CD4-positive, alpha-beta T cell (primary cell): ENCODE data around the gene TAL2. TPM values are rescaled to one million over a fixed set of nuclear protein-coding genes. Genes with fewer than 3 reads are reported as not detected.

Experiments
- ATAC-seq: fragments of 200-7000 bp; cut with Tn5 transposase; one replicate; pipeline ENCODE4 v1.10.0; 2022; ENCODE audit warnings: mild to moderate bottlenecking; ENCODE audit not compliant: poor library complexity
- CTCF ChIA-PET: fragments of 350-600 bp; sonication (Branson Sonifier 250); formaldehyde crosslinking; loops from one replicate; lab custom pipeline; 2021; ENCODE audit warnings: antibody characterized with exemption, inconsistent platforms; lab: Charles Lee
- POLR2A ChIA-PET: fragments of 350-600 bp; sonication (Branson Sonifier 250); formaldehyde crosslinking; loops from one replicate; lab custom pipeline; 2021; ENCODE audit warnings: antibody characterized with exemption, inconsistent platforms; lab: Charles Lee
- DNase-seq, 14 experiments: peaks; one replicate each; pipeline ENCODE4 v3.0.0-alpha.2; 2013 to 2020; ENCODE audit warnings: mixed read lengths in 2 of 14
- H3K27ac ChIP-seq, 2 donors: one replicate each; pipeline versions ENCODE4 v1.5.1 to v1.7.0; 2013; ENCODE audit warnings: low read length in 2 of 2, low read depth in 1 of 2, mild to moderate bottlenecking in 1 of 2
- H3K27me3 ChIP-seq, 2 experiments: 1 replicate in 1 of 2; 2 replicates in 1 of 2; pipeline versions ENCODE4 v1.6.1 to v1.7.0; 2013; ENCODE audit warnings: low read length in 2 of 2, control low read depth in 1 of 2, mild to moderate bottlenecking in 1 of 2, moderate library complexity in 1 of 2; ENCODE audit not compliant: insufficient read depth in 2 of 2, control insufficient read depth in 1 of 2
- H3K36me3 ChIP-seq: one replicate; pipeline ENCODE4 v1.6.1; 2013; ENCODE audit warnings: low read length, control low read depth; ENCODE audit not compliant: insufficient read depth
- H3K4me1 ChIP-seq: one replicate; pipeline ENCODE4 v1.6.1; 2013; ENCODE audit warnings: low read length, control low read depth; ENCODE audit not compliant: insufficient read depth
- H3K4me3 ChIP-seq: one replicate; pipeline ENCODE4 v1.5.1; 2013; ENCODE audit warnings: mild to moderate bottlenecking, low read length, moderate library complexity
- H3K9me3 ChIP-seq, 2 experiments: 1 replicate in 1 of 2; 2 replicates in 1 of 2; pipeline versions ENCODE4 v1.6.1 to v1.7.0; 2013; ENCODE audit warnings: low read length in 2 of 2, mild to moderate bottlenecking in 2 of 2, control low read depth in 1 of 2, moderate library complexity in 1 of 2; ENCODE audit not compliant: control insufficient read depth in 1 of 2, insufficient read depth in 1 of 2
- H3K27ac Mint-ChIP-seq: one replicate; pipeline ENCODE4 v1.8.0; 2020; ENCODE audit warnings: mixed read lengths
- H3K27me3 Mint-ChIP-seq: one replicate; pipeline ENCODE4 v1.8.0; 2021; ENCODE audit warnings: mixed read lengths
- H3K36me3 Mint-ChIP-seq: one replicate; pipeline ENCODE4 v1.8.0; 2021; ENCODE audit warnings: low read depth, mixed read lengths
- H3K4me1 Mint-ChIP-seq: one replicate; pipeline ENCODE4 v1.8.0; 2021; ENCODE audit warnings: low read depth, mixed read lengths
- H3K4me3 Mint-ChIP-seq: one replicate; pipeline ENCODE4 v1.8.0; 2020; ENCODE audit warnings: mild to moderate bottlenecking, mixed read lengths
- H3K9me3 Mint-ChIP-seq: one replicate; pipeline ENCODE4 v1.8.0; 2020; ENCODE audit warnings: mixed read lengths
- intact Hi-C, 2 experiments: fragments of 100-400 bp; cut with DNase I in 1 of 2; cut with micrococcal nuclease in 1 of 2; formaldehyde crosslinking; loops; one replicate each; pipeline versions ENCODE4 v1.15.1 to v1.9.0; 2023 to 2025; cut with DNase I, micrococcal nuclease
- total RNA-seq, 174 experiments: library from RNA in 2 of 174; stranded (reverse) in 2 of 174; gene quantifications; one replicate each; pipeline ENCODE4 v1.2.3 and lab custom pipeline; 2021 to 2026
- TF ChIP-seq, protein P1 (sequence below): fragments of 200-600 bp; IDR thresholded peaks from one replicate; pipeline ENCODE4 v1.8.0; 2022; ENCODE audit warnings: antibody characterized with exemption, mild to moderate bottlenecking

Gene TAL2
- total RNA-seq, 2 experiments from 2014 or later: not detected

DNA sequence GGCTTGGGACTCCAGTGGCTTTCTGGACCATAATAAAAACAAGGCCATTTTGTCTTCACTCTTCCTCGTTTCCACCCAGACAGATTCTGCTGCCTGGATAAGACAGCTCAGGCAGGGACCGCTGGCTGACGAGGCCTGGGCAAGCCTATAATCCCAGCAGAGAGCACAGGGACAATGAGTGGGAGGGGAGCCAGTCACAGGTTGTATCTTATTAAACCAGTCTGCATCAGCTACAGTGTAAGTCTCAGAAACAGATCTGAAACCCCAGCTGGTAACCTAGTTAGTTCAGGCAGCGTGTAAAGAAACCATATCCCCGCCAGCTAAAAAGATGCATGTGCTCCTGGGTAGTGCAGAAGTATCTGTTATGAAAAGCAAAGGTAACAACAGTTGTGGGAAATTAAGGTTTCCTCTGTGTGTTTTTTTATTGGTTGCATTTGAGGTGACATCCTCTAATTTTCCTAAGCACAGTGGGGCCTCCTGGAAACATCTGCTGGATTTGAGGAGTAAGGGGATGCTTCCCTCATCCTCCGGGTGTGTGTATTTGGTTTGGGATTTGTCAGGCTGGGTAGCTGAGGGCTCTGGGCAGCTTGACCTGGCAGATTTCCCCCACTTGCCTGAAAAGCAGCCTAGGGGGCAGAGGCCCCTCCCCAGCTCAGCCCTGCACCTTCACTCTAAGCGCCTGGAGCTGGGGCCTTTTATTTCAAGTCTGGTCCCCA, 15.2 kb upstream of the TAL2 start:
- Histone ChIP-seq H3K27ac (no peak overlapping the region), H3K9me3 (no peaks in the 10 kb centered on the region), H3K4me3 (no peak overlapping the region), H3K36me3 (no peaks in the 10 kb centered on the region), H3K27me3 (no peaks in the 10 kb centered on the region), H3K4me1 (no peaks in the 10 kb centered on the region)
- ChIA-PET CTCF (no interaction called here), POLR2A (no interaction called here)
- ATAC-seq: no peak
- TF ChIP-seq, protein P1, sequence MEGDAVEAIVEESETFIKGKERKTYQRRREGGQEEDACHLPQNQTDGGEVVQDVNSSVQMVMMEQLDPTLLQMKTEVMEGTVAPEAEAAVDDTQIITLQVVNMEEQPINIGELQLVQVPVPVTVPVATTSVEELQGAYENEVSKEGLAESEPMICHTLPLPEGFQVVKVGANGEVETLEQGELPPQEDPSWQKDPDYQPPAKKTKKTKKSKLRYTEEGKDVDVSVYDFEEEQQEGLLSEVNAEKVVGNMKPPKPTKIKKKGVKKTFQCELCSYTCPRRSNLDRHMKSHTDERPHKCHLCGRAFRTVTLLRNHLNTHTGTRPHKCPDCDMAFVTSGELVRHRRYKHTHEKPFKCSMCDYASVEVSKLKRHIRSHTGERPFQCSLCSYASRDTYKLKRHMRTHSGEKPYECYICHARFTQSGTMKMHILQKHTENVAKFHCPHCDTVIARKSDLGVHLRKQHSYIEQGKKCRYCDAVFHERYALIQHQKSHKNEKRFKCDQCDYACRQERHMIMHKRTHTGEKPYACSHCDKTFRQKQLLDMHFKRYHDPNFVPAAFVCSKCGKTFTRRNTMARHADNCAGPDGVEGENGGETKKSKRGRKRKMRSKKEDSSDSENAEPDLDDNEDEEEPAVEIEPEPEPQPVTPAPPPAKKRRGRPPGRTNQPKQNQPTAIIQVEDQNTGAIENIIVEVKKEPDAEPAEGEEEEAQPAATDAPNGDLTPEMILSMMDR: no peak
- H3K27ac Mint-ChIP-seq: no peak overlapping the region
- H3K9me3 Mint-ChIP-seq: no peaks in the 10 kb centered on the region
- no peak overlapping the region for H3K4me3 Mint-ChIP-seq
- no peaks in the 10 kb centered on the region for H3K4me1 Mint-ChIP-seq
- intact Hi-C loops: no loop called here
- DNase-seq: no peak
- H3K36me3 Mint-ChIP-seq: no peaks in the 10 kb centered on the region
- no peaks in the 10 kb centered on the region for H3K27me3 Mint-ChIP-seq

DNA sequence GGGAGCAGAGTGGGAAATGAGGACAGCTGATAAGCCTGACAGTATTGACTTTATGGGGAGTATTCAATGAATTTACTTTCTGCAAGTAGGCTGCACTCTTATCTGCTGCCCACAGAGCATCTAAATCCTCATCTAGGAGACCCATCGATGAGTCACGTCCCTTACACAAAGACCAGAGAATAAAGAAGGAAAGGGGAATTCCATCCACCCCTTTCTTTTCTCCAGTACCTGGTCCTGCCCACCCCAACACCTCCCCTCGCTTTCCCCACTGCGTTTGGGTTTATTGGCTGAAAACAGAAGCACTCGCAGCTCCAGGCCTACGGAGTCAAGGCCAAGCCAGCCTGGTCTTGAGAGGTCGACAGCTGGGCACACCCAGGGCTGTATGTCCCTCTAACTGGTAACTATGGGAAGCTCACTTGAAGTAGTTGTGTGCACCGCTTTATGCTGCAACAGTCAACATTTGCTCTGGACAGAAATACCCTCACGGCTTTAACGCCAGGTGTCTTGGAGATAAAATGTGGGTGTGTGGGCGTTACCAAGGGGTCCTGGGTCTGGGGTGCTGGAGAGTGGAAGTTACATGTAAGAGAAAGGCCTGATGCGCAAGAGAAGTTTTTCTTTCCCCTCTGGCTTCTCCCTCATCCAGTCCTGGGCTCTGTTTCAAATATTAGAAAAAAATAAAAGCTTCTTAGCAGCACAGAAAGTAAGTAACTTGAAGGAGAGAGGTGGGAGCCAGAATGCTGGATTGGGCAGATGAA, 14.5 kb upstream of the TAL2 start:
- ChIA-PET CTCF (no interaction called here), POLR2A (no interaction called here)
- H3K27ac Mint-ChIP-seq: no peak overlapping the region
- intact Hi-C loops: no loop called here
- TF ChIP-seq, protein P1: no peak
- no peak overlapping the region for H3K4me3 ChIP-seq
- H3K27me3 ChIP-seq: no peaks in the 10 kb centered on the region
- no peak overlapping the region for H3K27ac ChIP-seq
- no peaks in the 10 kb centered on the region for H3K4me1 Mint-ChIP-seq
- H3K9me3 ChIP-seq: no peaks in the 10 kb centered on the region
- H3K27me3 Mint-ChIP-seq: no peaks in the 10 kb centered on the region
- H3K36me3 ChIP-seq: no peaks in the 10 kb centered on the region
- ATAC-seq (no peak), DNase-seq (no peak)
- no peaks in the 10 kb centered on the region for H3K9me3 Mint-ChIP-seq
- H3K4me1 ChIP-seq: no peaks in the 10 kb centered on the region
- H3K36me3 Mint-ChIP-seq: no peaks in the 10 kb centered on the region
- H3K4me3 Mint-ChIP-seq: no peak overlapping the region

DNA sequence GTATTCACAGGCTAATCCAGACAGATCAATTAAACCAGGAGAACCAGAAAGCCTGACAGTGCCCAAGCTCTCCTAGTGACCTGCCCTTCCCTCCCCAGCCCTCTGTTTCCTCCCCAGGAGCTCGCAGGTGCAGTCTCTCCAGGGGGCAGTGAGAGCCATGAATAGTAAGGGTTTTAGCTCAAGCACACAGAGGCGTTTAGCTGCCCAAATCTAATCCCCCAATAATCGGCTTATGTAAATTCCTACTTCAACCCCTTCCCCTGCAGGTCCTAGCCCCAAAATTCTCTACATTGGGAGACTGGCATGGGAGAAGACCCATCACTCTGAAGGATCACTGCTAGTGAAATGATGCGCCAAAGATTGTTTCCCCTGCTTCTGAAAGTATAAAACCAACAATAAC, 10.5 kb upstream of the TAL2 start:
- H3K4me3 ChIP-seq: no peak overlapping the region
- peaks cover 10% of the 10 kb centered on the region for H3K4me1 ChIP-seq
- no peak overlapping the region for H3K27ac ChIP-seq
- H3K4me3 Mint-ChIP-seq: no peak overlapping the region
- ChIA-PET POLR2A (no interaction called here), CTCF (no interaction called here)
- H3K27me3 Mint-ChIP-seq: peaks cover 17% of the 10 kb centered on the region
- H3K36me3 ChIP-seq: no peaks in the 10 kb centered on the region
- ATAC-seq (no peak), DNase-seq (no peak)
- TF ChIP-seq, protein P1: no peak
- peaks cover 12% of the 10 kb centered on the region for H3K4me1 Mint-ChIP-seq
- intact Hi-C loops: no loop called here
- H3K27me3 ChIP-seq: peaks cover 10% of the 10 kb centered on the region in 2 experiments
- no peaks in the 10 kb centered on the region for H3K9me3 Mint-ChIP-seq
- H3K36me3 Mint-ChIP-seq: no peaks in the 10 kb centered on the region
- no peak overlapping the region for H3K27ac Mint-ChIP-seq
- no peaks in the 10 kb centered on the region for H3K9me3 ChIP-seq
